Measurements from ENCODE around the gene MC1R. TPM values are rescaled to one million over a fixed set of nuclear protein-coding genes. Genes with fewer than 3 reads are reported as not detected.

MC1R gene
- total RNA-seq, 6 experiments from 2014 or later = 0.31 to 1.6 (median 0.77) TPM

DNA sequence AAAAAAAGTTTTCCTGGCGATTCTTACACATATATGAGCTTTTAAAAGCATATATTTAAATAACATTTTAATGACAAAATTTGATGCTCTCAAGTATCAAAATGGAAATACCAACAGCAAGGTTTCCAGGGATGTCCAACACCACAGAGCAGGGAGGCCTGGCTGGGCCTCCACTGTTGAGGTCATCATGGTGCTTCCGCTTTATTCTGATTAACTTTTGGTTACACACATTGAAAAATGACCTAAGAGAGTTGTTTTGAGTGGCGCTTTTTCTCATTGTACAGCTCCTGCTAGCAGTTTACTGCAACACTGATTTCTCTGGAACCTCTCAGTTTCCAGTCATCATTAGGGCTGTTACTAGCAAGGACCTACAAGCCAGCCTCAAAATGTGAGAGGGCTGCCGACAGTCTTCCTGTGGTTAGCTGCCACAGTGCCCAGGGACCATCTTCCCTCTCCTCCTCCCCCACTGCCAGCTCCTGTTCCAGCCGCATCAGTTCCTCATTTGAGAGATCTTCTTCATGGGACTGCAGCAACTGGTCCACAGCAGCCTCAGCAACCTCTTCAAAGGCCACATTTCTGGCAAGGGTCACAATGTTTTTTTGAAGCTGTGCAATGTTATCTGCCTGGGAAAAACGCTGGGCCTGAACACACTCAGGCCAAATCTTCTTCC lies 51.2 kb downstream of the MC1R start:
- TF ChIP-seq POLR2A (IDR thresholded peaks at IDR 0.05) (no peak), CTCF (IDR thresholded peaks at IDR 0.05) (no peak)
- H3K4me3 ChIP-seq = no peak overlapping the region
- H3K36me3 ChIP-seq = no peaks in the 10 kb centered on the region
- H3K9me3 ChIP-seq = no peaks in the 10 kb centered on the region
- intact Hi-C loops (cut with DNase I) = no loop called here
- H3K4me1 ChIP-seq = peaks cover 0 to 27% (median 6%) of the 10 kb centered on the region in 4 donors
- no peak overlapping the region for H3K27ac ChIP-seq
- no peaks in the 10 kb centered on the region for H3K27me3 ChIP-seq
- DNase-seq = no peak
- ATAC-seq = no peak
- WGBS (ENCODE audit: insufficient coverage, low coverage, low lambda C conversion rate, missing lambda C conversion rate) = 72% methylated on average over 5 of the region's 6 CpGs

Other genes with a start within 250 kb of the MC1R start
- 10 to 100 TPM; 35.0 to 72.2 (median 53.7) TPM for gene CDK10, start 232.2 kb upstream of the MC1R start, total RNA-seq
- gene SPATA2L, start 217.2 kb upstream of the MC1R start, total RNA-seq = 10 to 100 TPM in 3 of 6 experiments, 1 to 10 TPM in 3; 5.6 to 17.9 (median 11.2) TPM
- gene VPS9D1, start 198.0 kb upstream of the MC1R start, total RNA-seq = 10 to 100 TPM in 3 of 6 experiments, 1 to 10 TPM in 3; 5.6 to 12.4 (median 9.4) TPM
- gene ZNF276, start 197.3 kb upstream of the MC1R start, total RNA-seq = 10 to 100 TPM in 2 of 6 experiments, 1 to 10 TPM in 4; 6.9 to 13.4 (median 9.1) TPM
- gene FANCA, start 102.2 kb upstream of the MC1R start, total RNA-seq = 10 to 100 TPM in 1 of 6 experiments, 1 to 10 TPM in 5; 4.5 to 12.7 (median 8.3) TPM
- gene SPIRE2, start 90.4 kb upstream of the MC1R start, total RNA-seq = 1 to 10 TPM; 4.8 to 7.8 (median 6.1) TPM
- 10 to 100 TPM; 66.6 to 91.6 (median 77.9) TPM for gene TCF25, start 45.3 kb upstream of the MC1R start, total RNA-seq
- gene TUBB3, start 4.5 kb downstream of the MC1R start, total RNA-seq = under 1 TPM in 4 of 6 experiments, not detected in 2; 0.13 to 0.86 (median 0.36) TPM
- gene DEF8, start 29.9 kb downstream of the MC1R start, total RNA-seq = 10 to 100 TPM; 16.7 to 44.1 (median 20.7) TPM
- 10 to 100 TPM in 3 of 6 experiments, 1 to 10 TPM in 3; 2.6 to 17.5 (median 7.6) TPM for gene DBNDD1, start 100.6 kb downstream of the MC1R start, total RNA-seq
- under 1 TPM in 2 of 6 experiments, not detected in 4; 0.09 to 0.12 TPM for gene PRDM7, start 158.5 kb downstream of the MC1R start, total RNA-seq

Measured in right lobe of liver (tissue), 6 donors.